IPS-NIHi7 (cell line): ENCODE measurements around the gene IL5.

Experiments
- DNase-seq: peaks from one replicate; pipeline ENCODE4 v3.0.0; 2012; ENCODE audit warnings: mixed read lengths; ENCODE audit errors: extremely low spot score

The IL5 gene

DNA sequence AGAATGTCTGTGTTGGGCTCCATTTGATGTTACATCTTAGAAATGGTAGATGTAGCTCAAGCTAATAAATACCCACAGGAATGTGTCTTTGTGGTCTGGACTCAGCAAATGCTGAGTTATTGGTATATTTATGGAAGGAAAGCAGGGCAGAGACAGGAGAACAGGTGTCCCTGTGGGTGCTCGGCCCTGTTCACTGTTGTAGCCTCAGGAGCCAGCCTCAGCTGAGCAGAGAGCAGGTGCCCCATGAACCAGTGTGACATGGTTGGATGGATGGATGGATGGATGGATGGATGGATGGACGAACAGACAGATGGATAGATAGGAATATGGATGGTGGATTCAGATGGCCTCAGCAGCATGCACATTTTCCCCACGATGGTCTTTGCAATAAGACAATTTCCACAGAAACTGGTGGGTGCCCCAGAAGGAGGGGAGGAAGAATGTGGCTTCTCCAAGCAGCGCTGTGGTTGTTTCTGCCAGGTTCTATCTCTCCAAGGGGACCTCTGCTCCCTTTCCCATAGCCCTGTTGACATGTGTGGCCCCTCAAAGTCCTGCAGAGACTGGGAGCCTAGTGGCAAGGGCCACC, 44.5 kb downstream of the IL5 start:
- DNase-seq, result no peak

DNA sequence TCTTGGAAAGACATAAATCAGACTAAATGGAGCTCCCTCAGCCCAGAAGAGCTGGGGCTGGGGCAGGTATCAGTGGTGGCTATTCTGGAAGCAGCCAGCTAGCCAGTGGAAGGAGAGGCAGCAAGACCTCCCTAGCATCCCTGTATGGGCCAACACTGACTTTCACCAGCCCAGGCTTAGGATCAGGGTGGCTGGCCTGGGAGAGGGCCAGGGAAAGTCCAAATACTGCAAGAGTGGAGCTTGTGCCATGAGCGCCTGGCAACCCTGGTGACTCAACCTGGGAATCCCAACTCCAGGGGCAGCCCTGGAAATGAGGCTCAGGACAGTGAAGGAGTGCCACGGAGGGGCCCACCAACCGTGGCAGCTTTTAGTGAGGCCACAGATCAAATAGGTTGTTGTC, 45.2 kb downstream of the IL5 start:
- no peak for DNase-seq

DNA sequence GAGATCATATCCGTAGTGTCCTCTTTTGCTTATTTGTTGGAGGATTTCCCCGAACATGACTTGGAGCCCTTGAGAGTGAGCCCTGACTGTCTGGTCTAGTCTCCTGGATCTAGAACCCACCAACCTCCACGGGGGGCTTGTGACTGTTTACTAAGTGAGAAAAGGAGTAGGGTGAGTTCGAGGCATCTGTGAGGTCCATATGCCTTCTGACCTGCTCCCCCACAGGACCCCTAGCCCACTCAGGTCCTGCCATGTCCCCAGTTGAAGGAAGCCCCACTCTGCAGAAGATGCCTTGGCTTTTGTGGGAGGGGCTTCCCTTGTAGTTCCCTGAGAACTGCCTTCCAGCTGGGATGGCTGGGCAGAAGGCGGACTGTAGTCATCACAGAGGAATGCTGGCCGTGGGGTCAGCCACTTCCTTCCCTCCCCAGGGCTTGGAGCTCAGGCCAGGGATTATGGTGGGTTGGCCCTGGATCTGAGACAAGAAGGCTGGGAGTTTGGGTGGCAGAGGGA, 45.8 kb downstream of the IL5 start:
- peak; percentile 70 for DNase-seq

DNA sequence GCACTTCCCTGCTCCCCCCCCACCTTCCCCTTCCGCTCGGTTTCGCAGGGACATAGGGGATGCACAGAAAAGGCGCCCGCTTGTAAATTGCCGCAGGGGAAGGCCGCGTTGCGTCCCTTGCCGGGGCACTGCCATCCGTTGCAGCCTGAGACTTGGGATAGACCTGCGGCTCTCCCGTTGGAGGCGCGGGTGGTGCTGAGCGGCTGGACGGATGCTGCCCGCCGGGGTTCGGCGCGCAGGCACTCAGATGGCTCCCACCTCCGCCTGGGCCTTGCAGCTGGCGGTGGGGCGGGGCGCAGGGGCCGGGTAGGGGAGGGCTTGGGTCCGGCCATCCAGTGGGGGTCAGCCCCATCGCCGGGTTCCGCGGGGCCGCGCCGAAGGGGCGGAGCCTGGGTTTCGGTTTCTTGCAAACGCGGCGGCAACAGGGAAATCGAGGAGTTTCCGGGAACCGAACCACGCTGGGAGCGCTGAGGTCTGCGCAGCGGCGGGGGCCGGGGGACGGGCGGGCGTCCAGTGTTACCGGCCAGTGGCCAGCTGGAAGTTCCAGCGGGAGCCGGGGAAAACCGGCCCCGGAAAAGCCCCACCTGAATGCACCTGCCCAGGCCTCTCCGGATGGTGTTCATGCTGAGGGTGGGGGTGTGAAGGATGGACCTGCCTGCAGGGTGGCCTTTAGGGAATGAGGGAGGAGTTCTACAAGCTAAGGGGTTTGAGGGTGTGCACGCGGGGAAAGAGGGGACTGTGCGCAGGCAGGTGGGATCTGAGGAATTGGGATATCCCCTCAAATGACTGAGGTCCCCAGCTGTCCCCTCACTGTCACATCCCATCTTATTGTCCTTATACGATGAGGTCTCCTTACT, 46.5 kb downstream of the IL5 start:
- peak; percentile 87 for DNase-seq

DNA sequence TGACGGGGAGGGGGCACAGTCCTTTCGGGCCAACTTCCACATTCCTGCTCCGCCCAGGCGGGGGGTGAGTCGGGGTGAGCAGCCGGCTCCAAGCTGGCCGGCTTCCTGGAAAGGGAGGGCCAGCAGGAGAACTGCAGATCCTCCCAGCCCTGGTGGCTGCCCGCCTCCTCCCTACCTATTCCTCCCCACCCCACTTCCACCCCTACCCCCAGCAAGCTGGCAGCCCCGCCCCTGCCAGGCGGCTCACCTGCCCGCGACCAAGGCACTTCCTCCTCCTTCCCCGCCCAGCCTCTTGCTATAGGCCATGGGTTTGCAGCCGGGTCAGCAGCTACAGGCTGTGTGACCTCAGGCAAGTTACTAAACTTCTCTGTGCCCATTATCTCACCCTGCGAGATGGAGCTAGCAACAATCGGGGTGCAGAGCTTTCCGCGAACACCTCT, 47.1 kb downstream of the IL5 start:
- DNase-seq, result peak; percentile 87

DNA sequence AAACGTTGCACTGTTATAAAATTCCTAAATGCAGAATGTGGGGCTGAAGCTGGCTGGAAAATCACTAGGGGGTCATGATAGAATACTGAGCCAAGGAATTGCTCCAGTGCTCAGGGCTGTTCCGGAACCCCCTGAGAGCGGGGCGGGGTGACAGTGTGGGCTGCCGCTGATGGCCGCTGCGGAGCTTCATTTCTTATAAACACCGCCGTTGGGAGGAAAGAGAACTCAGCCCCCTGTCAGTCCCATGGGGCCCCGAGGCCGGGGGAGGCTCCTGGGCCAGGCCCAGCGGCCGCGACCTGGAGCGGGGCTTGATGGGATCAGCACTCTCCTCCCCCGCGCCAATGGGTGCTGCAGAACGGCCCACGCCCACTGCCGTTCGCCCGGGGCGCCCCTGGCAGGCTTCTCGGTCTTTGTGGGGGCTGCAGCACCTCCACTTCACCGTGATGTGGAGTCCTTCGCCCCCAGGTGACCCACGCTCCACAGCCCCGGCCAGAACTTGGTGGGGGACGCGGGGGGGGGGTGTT, 47.6 kb downstream of the IL5 start:
- DNase-seq, result peak; percentile 66

DNA sequence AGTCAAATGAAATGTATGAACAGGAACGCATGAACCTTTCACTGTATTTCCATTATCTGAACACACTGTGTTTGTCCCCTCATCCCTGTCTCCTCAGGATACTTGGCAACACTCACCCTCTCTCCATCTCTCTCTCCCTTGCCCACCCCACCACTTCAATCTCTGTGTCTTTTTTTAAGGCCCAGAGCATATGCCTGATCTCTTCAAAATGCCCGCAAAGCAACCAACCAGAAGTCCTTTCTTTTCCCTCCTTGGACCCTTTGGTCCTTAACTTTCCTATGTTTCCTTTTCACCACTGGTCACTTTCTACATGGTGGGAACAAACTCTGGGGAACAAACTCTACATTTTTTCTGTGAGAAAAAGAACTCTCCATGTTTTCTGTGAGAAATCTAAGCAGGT, 49.5 kb downstream of the IL5 start:
- no peak for DNase-seq

DNA sequence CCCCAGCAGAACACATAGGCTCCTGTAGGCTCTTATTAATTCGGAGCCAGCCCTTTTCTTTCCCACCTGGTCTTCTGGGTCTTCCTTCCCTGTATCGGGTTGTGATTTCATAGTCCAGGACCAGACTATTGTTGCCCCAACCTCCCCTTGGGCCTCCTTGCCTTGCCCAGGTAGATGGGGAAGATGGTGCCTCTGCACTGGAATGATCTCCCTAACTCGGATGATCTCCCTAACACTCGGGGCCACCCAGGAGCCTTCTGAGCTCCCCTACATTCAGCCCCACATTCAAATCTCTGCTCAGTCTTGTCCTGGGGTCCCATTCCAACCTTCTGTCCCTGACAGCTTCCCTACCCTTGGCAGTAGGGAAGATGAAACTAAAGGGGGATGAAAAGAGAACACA, 50.1 kb downstream of the IL5 start:
- no peak for DNase-seq

DNA sequence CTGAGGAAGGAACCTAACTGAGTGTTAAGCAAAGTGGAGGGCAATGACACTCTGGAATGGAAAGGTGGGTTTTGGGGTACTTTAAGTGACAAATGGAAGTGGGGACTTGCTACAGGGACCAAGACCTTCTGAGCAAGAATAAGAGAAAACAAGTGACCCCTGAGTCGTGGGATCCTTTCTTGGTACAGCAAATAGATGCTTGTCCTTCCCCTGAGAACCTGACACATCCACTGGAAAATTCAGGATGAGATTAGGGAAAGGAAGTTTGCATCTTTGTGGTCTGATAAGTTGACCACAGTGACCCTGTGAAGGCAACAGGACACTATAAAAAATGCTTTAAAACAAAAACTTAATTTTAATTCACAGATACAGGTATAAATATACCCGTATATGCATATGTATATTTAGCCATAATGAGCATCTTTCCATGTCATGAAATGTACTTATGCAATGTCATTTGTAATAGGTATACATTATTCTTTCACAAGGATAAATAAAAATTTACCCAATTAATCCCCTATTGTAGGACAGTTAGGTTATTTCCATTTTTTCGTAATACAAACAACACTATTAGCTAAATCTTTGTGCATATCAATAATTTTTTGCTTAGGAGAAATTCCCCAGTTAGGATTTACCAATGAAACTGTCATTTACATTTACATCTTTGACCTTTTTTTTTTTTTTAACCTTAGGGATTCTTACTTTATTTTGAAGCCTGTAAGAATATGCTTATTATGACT, 50.8 kb downstream of the IL5 start:
- DNase-seq, result no peak
